ENCODE data around the gene RSL1D1.

Gene RSL1D1

DNA sequence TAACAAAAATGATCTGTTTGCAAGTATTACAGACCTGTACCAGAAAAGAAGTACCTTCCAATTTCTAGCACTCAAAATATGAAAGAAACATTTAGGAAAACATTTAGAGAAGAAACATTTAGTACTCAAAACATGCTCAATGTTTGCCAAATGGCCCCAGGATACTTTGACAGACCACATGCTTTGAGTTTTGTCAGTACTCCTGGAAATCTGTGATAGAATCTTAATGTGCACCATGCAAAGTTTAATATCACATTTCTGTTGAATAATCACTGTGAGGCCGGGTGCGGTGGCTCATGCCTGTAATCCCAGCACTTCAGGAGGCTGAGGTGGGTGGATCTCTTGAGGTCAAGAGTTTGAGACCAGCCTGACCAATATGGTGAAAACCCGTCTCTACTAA lies 45.8 kb downstream of the RSL1D1 start:
- no peak for DNase-seq (ENCODE audit: low read depth in 1 of 2, low spot score in 1 of 2)
- H3K4me3 ChIP-seq (replicated peaks; ENCODE audit: insufficient read depth, low read length) = no peak overlapping the region
- no peaks in the 10 kb centered on the region for H3K27me3 ChIP-seq (ENCODE audit: insufficient read depth, poor library complexity, severe bottlenecking)
- TF ChIP-seq, protein P1, sequence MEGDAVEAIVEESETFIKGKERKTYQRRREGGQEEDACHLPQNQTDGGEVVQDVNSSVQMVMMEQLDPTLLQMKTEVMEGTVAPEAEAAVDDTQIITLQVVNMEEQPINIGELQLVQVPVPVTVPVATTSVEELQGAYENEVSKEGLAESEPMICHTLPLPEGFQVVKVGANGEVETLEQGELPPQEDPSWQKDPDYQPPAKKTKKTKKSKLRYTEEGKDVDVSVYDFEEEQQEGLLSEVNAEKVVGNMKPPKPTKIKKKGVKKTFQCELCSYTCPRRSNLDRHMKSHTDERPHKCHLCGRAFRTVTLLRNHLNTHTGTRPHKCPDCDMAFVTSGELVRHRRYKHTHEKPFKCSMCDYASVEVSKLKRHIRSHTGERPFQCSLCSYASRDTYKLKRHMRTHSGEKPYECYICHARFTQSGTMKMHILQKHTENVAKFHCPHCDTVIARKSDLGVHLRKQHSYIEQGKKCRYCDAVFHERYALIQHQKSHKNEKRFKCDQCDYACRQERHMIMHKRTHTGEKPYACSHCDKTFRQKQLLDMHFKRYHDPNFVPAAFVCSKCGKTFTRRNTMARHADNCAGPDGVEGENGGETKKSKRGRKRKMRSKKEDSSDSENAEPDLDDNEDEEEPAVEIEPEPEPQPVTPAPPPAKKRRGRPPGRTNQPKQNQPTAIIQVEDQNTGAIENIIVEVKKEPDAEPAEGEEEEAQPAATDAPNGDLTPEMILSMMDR (IDR thresholded peaks at IDR 0.05; ENCODE audit: insufficient read depth, low read length) = no peak
- TF ChIP-seq, protein P2, sequence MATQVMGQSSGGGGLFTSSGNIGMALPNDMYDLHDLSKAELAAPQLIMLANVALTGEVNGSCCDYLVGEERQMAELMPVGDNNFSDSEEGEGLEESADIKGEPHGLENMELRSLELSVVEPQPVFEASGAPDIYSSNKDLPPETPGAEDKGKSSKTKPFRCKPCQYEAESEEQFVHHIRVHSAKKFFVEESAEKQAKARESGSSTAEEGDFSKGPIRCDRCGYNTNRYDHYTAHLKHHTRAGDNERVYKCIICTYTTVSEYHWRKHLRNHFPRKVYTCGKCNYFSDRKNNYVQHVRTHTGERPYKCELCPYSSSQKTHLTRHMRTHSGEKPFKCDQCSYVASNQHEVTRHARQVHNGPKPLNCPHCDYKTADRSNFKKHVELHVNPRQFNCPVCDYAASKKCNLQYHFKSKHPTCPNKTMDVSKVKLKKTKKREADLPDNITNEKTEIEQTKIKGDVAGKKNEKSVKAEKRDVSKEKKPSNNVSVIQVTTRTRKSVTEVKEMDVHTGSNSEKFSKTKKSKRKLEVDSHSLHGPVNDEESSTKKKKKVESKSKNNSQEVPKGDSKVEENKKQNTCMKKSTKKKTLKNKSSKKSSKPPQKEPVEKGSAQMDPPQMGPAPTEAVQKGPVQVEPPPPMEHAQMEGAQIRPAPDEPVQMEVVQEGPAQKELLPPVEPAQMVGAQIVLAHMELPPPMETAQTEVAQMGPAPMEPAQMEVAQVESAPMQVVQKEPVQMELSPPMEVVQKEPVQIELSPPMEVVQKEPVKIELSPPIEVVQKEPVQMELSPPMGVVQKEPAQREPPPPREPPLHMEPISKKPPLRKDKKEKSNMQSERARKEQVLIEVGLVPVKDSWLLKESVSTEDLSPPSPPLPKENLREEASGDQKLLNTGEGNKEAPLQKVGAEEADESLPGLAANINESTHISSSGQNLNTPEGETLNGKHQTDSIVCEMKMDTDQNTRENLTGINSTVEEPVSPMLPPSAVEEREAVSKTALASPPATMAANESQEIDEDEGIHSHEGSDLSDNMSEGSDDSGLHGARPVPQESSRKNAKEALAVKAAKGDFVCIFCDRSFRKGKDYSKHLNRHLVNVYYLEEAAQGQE (IDR thresholded peaks at IDR 0.05; ENCODE audit: insufficient replicate concordance, low read depth) = no peak
- TF ChIP-seq GABPA (IDR thresholded peaks at IDR 0.05; ENCODE audit: low read depth) (no peak), SPI1 (IDR thresholded peaks at IDR 0.05; ENCODE audit: borderline replicate concordance, low read depth) (no peak), POLR2AphosphoS5 (IDR thresholded peaks at IDR 0.05; ENCODE audit: low read depth) (no peak)
- no peak overlapping the region for H3K27ac ChIP-seq (replicated peaks)

DNA sequence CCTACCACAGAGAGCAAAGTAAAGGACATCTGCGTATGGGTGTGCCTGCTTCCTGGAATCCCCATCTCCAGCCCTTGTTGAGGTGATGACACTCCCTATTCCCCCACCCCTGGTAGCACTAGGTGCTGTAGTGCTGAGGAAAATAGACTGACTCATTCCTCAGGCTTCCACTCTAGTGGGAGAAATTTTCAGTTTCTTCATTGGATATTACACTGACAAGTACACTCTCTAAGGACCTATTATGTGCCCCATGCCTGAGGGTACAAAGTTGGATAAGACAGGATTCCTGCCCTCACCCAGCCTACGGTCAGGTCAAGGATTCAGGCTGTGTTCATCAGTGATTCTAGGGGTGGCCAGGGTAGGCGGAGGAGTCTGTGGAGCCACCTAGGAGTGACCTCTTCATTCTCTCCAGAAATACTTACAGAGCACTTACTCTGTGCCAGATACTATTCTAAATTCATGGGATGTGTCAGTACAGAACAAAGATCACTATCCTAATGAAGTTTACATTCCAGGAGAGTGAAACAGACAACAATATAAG lies 49.8 kb downstream of the RSL1D1 start:
- TF ChIP-seq SPI1 (IDR thresholded peaks at IDR 0.05; ENCODE audit: borderline replicate concordance, low read depth) = no peak
- TF ChIP-seq, protein P1 (IDR thresholded peaks at IDR 0.05; ENCODE audit: insufficient read depth, low read length) = no peak
- no peak for TF ChIP-seq POLR2AphosphoS5 (IDR thresholded peaks at IDR 0.05; ENCODE audit: low read depth)
- no peak overlapping the region for H3K4me3 ChIP-seq (replicated peaks; ENCODE audit: insufficient read depth, low read length)
- H3K27me3 ChIP-seq (ENCODE audit: insufficient read depth, poor library complexity, severe bottlenecking) = no peaks in the 10 kb centered on the region
- DNase-seq (ENCODE audit: low read depth in 1 of 2, low spot score in 1 of 2) = no peak
- no peak overlapping the region for H3K27ac ChIP-seq (replicated peaks)

DNA sequence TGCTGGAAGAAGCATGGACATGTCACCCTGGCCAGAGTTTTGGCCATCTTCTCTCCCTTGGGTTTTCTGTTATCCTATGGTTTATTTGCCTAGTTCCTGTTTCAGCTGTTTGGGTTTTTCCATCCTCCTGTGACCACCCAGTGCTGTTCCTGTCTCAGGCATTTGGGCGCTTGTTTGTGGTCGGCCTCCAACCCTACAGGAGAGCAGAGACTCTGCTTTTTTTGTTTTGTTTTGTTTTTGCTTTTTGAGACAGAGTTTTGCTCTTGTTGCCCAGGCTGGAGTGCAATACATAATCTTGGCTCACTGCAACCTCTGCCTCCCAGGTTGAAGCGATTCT lies 51.0 kb downstream of the RSL1D1 start:
- Histone ChIP-seq H3K4me3 (replicated peaks; ENCODE audit: insufficient read depth, low read length) (no peak overlapping the region), H3K27me3 (ENCODE audit: insufficient read depth, poor library complexity, severe bottlenecking) (no peaks in the 10 kb centered on the region), H3K27ac (replicated peaks) (peak overlapping the region; percentile 54)
- no peak for TF ChIP-seq GABPA (IDR thresholded peaks at IDR 0.05; ENCODE audit: low read depth)
- TF ChIP-seq SPI1 (IDR thresholded peaks at IDR 0.05; ENCODE audit: borderline replicate concordance, low read depth) = 0 out of 2 replicates have a peak, but pooled peaks have one; percentile 28
- DNase-seq (ENCODE audit: low read depth in 1 of 2, low spot score in 1 of 2) = peak in 1 of 2 experiments; percentile 58

DNA sequence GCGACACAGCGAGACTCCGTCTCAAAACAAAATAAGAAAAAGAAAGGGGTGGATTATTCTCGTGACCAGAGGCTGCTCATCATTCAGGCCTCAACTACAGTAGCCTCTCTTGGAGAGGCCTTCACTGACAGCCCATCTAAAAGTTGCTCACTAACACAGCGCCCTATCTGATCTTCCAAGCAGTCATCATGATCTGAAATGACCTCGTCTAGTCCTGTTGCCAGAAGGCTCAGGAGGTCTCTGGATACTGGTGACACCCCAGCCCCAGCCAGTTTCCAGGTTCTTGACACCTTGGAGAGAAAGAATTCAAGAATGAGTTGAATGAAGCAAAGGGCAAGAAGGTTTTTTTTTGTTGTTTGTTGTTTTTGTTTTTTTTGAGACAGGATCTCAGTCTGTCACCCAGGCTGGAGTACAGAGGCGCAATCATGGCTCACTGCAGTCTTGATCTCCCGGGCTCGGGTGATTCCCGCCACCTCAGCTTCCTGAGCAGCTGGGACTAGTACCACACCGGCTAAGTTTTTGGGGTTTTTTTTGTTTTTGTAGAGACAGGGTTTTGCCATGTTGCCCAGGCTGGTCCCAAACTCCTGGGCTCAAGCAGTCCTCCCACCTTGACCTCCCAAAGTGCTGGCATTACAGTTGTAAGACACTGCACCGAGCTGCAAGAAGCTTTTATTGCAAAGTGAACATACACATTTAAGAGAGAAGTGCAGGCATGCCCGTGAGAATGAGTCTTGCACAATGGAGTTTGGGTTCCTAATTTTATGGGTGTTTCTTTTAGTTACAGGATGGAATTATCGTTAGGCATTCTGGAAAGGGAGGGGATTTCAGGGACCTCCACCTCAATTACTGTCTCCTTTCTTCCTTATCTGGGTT lies 51.6 kb downstream of the RSL1D1 start:
- Histone ChIP-seq H3K27ac (replicated peaks) (peak overlapping the region; percentile 54), H3K4me3 (replicated peaks; ENCODE audit: insufficient read depth, low read length) (no peak overlapping the region), H3K27me3 (ENCODE audit: insufficient read depth, poor library complexity, severe bottlenecking) (no peaks in the 10 kb centered on the region)
- DNase-seq (ENCODE audit: low read depth in 1 of 2, low spot score in 1 of 2) = peak in 1 of 2 experiments; percentile 57
- TF ChIP-seq POLR2AphosphoS5 (IDR thresholded peaks at IDR 0.05; ENCODE audit: low read depth) (no peak), SPI1 (IDR thresholded peaks at IDR 0.05; ENCODE audit: borderline replicate concordance, low read depth) (no peak; the same call in 1 of the 2 replicates), GABPA (IDR thresholded peaks at IDR 0.05; ENCODE audit: low read depth) (no peak)
- TF ChIP-seq, protein P2 (IDR thresholded peaks at IDR 0.05; ENCODE audit: insufficient replicate concordance, low read depth) = no peak
- TF ChIP-seq, protein P1 (IDR thresholded peaks at IDR 0.05; ENCODE audit: insufficient read depth, low read length) = no peak
